ENCODE measurements around the gene FGF18.

DNA sequence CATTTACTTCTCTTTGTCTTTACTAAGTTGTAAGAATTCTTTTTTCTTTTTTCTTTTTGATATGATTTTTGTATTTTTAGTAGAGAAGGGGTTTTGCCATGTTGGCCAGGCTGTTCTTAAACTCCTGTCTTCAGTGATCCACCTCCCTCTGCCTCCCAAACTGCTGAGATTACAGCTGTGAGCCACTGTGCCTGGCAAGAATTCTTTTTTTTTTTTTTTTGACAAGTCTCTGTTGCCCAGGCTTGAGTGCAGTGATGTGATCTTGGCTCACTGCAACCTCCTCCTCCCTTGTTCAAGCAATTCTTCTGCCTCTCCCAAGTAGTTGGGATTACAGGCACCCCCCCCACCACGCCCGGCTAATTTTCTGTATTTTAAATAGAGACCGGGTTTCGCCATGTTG, 21.8 kb upstream of the FGF18 start:
- TF ChIP-seq, protein P1, sequence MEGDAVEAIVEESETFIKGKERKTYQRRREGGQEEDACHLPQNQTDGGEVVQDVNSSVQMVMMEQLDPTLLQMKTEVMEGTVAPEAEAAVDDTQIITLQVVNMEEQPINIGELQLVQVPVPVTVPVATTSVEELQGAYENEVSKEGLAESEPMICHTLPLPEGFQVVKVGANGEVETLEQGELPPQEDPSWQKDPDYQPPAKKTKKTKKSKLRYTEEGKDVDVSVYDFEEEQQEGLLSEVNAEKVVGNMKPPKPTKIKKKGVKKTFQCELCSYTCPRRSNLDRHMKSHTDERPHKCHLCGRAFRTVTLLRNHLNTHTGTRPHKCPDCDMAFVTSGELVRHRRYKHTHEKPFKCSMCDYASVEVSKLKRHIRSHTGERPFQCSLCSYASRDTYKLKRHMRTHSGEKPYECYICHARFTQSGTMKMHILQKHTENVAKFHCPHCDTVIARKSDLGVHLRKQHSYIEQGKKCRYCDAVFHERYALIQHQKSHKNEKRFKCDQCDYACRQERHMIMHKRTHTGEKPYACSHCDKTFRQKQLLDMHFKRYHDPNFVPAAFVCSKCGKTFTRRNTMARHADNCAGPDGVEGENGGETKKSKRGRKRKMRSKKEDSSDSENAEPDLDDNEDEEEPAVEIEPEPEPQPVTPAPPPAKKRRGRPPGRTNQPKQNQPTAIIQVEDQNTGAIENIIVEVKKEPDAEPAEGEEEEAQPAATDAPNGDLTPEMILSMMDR (IDR thresholded peaks at IDR 0.05; ENCODE audit: low read depth, low read length, missing input control), result no peak
- TF ChIP-seq TAF1 (conservative IDR thresholded peaks at IDR 0.05), result no peak
- TF ChIP-seq, protein P2, sequence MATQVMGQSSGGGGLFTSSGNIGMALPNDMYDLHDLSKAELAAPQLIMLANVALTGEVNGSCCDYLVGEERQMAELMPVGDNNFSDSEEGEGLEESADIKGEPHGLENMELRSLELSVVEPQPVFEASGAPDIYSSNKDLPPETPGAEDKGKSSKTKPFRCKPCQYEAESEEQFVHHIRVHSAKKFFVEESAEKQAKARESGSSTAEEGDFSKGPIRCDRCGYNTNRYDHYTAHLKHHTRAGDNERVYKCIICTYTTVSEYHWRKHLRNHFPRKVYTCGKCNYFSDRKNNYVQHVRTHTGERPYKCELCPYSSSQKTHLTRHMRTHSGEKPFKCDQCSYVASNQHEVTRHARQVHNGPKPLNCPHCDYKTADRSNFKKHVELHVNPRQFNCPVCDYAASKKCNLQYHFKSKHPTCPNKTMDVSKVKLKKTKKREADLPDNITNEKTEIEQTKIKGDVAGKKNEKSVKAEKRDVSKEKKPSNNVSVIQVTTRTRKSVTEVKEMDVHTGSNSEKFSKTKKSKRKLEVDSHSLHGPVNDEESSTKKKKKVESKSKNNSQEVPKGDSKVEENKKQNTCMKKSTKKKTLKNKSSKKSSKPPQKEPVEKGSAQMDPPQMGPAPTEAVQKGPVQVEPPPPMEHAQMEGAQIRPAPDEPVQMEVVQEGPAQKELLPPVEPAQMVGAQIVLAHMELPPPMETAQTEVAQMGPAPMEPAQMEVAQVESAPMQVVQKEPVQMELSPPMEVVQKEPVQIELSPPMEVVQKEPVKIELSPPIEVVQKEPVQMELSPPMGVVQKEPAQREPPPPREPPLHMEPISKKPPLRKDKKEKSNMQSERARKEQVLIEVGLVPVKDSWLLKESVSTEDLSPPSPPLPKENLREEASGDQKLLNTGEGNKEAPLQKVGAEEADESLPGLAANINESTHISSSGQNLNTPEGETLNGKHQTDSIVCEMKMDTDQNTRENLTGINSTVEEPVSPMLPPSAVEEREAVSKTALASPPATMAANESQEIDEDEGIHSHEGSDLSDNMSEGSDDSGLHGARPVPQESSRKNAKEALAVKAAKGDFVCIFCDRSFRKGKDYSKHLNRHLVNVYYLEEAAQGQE (IDR thresholded peaks at IDR 0.05), result no peak
- TF ChIP-seq, protein P3, sequence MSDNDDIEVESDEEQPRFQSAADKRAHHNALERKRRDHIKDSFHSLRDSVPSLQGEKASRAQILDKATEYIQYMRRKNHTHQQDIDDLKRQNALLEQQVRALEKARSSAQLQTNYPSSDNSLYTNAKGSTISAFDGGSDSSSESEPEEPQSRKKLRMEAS (IDR thresholded peaks at IDR 0.05), result no peak
- TF ChIP-seq, protein P4, sequence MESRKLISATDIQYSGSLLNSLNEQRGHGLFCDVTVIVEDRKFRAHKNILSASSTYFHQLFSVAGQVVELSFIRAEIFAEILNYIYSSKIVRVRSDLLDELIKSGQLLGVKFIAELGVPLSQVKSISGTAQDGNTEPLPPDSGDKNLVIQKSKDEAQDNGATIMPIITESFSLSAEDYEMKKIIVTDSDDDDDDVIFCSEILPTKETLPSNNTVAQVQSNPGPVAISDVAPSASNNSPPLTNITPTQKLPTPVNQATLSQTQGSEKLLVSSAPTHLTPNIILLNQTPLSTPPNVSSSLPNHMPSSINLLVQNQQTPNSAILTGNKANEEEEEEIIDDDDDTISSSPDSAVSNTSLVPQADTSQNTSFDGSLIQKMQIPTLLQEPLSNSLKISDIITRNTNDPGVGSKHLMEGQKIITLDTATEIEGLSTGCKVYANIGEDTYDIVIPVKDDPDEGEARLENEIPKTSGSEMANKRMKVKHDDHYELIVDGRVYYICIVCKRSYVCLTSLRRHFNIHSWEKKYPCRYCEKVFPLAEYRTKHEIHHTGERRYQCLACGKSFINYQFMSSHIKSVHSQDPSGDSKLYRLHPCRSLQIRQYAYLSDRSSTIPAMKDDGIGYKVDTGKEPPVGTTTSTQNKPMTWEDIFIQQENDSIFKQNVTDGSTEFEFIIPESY (IDR thresholded peaks at IDR 0.05), result no peak
